IMR-90 (cell line): ENCODE data around the gene ICAM2. TPM values are rescaled to one million over a fixed set of nuclear protein-coding genes. Genes with fewer than 3 reads are reported as not detected.

Experiments
- ATAC-seq: fragments of 200-7000 bp; cut with Tn5 transposase; 2 replicates; pipeline ENCODE4 v1.9.1; 2020; ENCODE audit warnings: low read depth, mild to moderate bottlenecking, moderate library complexity
- BruUV-seq: library from RNA; stranded (reverse); fragments of 400-500 nt; replicated peaks from 2 replicates; lab custom pipeline; 2021; lab: Mats Ljungman, UMichigan
- CTCF ChIA-PET: fragments of 300-600 bp; formaldehyde crosslinking; extraction: SDS; loops from one replicate; lab custom pipeline; 2021; ENCODE audit warnings: antibody characterized with exemption; lab: Yijun Ruan, JAX
- POLR2A ChIA-PET: fragments of 300-600 bp; sonication (Branson Sonifier 250); formaldehyde crosslinking; loops from one replicate; lab custom pipeline; 2022; ENCODE audit warnings: antibody characterized with exemption; ENCODE audit not compliant: unreplicated experiment; lab: Charles Lee
- DNase-seq: peaks from one replicate; pipeline ENCODE4 v3.0.0; 2013
- H2AFZ ChIP-seq: replicated peaks from 2 replicates; pipeline ENCODE3; 2013; ENCODE audit warnings: low read length, mild to moderate bottlenecking; ENCODE audit not compliant: poor library complexity
- H2AK5ac ChIP-seq: 2 replicates; pipeline ENCODE4 v1.6.1; 2013; ENCODE audit warnings: low read depth, low read length, inconsistent platforms
- H2AK9ac ChIP-seq: replicated peaks from 2 replicates; pipeline ENCODE3; 2013; ENCODE audit warnings: mild to moderate bottlenecking, low read depth, low read length, moderate library complexity; ENCODE audit not compliant: poor library complexity
- H2BK120ac ChIP-seq: 2 replicates; pipeline ENCODE4 v1.6.1; 2013; ENCODE audit warnings: low read depth, low read length, inconsistent platforms
- H2BK15ac ChIP-seq: 3 replicates; pipeline ENCODE4 v1.6.1; 2013; ENCODE audit warnings: low read depth, low read length, inconsistent platforms
- H2BK20ac ChIP-seq: 2 replicates; pipeline ENCODE4 v1.6.1; 2013; ENCODE audit warnings: low read depth, mild to moderate bottlenecking, inconsistent platforms, low read length, moderate library complexity
- H2BK5ac ChIP-seq: 2 replicates; pipeline ENCODE4 v1.6.1; 2013; ENCODE audit warnings: mild to moderate bottlenecking, low read depth, low read length, inconsistent platforms; ENCODE audit not compliant: poor library complexity, severe bottlenecking
- H3K14ac ChIP-seq: replicated peaks from 2 replicates; pipeline ENCODE4 v1.6.1; 2013; ENCODE audit warnings: low read depth, low read length, inconsistent platforms
- H3K18ac ChIP-seq: 2 replicates; pipeline ENCODE4 v1.6.1; 2013; ENCODE audit warnings: low read depth, low read length, control low read depth
- H3K23ac ChIP-seq: 2 replicates; pipeline ENCODE4 v1.6.1; 2013; ENCODE audit warnings: low read depth, low read length, inconsistent platforms
- H3K27ac ChIP-seq: 2 replicates; pipeline ENCODE4 v1.5.1; 2013; ENCODE audit warnings: mild to moderate bottlenecking, control low read depth, low read length; ENCODE audit not compliant: insufficient read depth
- H3K27me3 ChIP-seq: 2 replicates; pipeline ENCODE4 v1.6.1; 2013; ENCODE audit warnings: low read length; ENCODE audit not compliant: control insufficient read depth, insufficient read depth
- H3K36me3 ChIP-seq: 2 replicates; pipeline ENCODE4 v1.6.1; 2013; ENCODE audit warnings: low read length, mixed read lengths; ENCODE audit not compliant: control insufficient read depth, insufficient read depth
- H3K4ac ChIP-seq: 2 replicates; pipeline ENCODE4 v1.6.1; 2013; ENCODE audit warnings: low read depth, low read length, inconsistent platforms
- H3K4me1 ChIP-seq: 2 replicates; pipeline ENCODE4 v1.6.1; 2013; ENCODE audit warnings: low read length, mixed read lengths; ENCODE audit not compliant: control insufficient read depth, insufficient read depth
- H3K4me2 ChIP-seq: 2 replicates; pipeline ENCODE4 v1.6.1; 2013; ENCODE audit warnings: low read depth, mild to moderate bottlenecking, control low read depth, low read length, moderate library complexity
- H3K4me3 ChIP-seq: 2 replicates; pipeline ENCODE4 v1.5.1; 2013; ENCODE audit warnings: low read depth, mild to moderate bottlenecking, control low read depth, low read length, moderate library complexity; ENCODE audit not compliant: insufficient read depth
- H3K56ac ChIP-seq: 2 replicates; pipeline ENCODE4 v1.6.1; 2013; ENCODE audit warnings: low read length, inconsistent platforms; ENCODE audit not compliant: insufficient read depth; ENCODE audit errors: extremely low read depth
- H3K79me1 ChIP-seq, 2 experiments: 2 replicates each; pipeline ENCODE4 v1.6.1; 2013; ENCODE audit warnings: low read length in 2 of 2, inconsistent platforms in 1 of 2, low read depth in 1 of 2
- H3K9ac ChIP-seq: 2 replicates; pipeline ENCODE4 v1.6.1; 2013; ENCODE audit warnings: low read depth, low read length, control low read depth
- H3K9me1 ChIP-seq: 2 replicates; pipeline ENCODE4 v1.6.1; 2013; ENCODE audit warnings: low read length, inconsistent platforms; ENCODE audit not compliant: insufficient read depth
- H3K9me3 ChIP-seq: 2 replicates; pipeline ENCODE4 v1.6.1; 2013; ENCODE audit warnings: low read length; ENCODE audit not compliant: control insufficient read depth, insufficient read depth
- H4K20me1 ChIP-seq: 2 replicates; pipeline ENCODE4 v1.6.1; 2013; ENCODE audit warnings: low read length, inconsistent platforms; ENCODE audit not compliant: insufficient read depth
- H4K5ac ChIP-seq: 2 replicates; pipeline ENCODE4 v1.6.1; 2013; ENCODE audit warnings: mild to moderate bottlenecking, low read depth, low read length, control low read depth
- H4K8ac ChIP-seq, 2 experiments: 2 replicates each; pipeline ENCODE4 v1.6.1; 2013; ENCODE audit warnings: low read depth in 2 of 2, low read length in 2 of 2, control low read depth in 1 of 2, inconsistent platforms in 1 of 2
- H4K91ac ChIP-seq: 2 replicates; pipeline ENCODE4 v1.6.1; 2013; ENCODE audit warnings: low read depth, low read length, inconsistent platforms; ENCODE audit not compliant: insufficient read depth
- BHLHE40 ChIP-seq: fragments of 150-350 bp; IDR thresholded peaks from 2 replicates; pipeline ENCODE4 v1.6.1; 2016; ENCODE audit warnings: mild to moderate bottlenecking, low read depth, low read length
- CEBPB ChIP-seq: IDR thresholded peaks from 2 replicates; pipeline ENCODE4 v1.6.1; 2012; ENCODE audit warnings: low read depth, low read length, improper control_type of control experiment
- CHD1 ChIP-seq: IDR thresholded peaks from 2 replicates; pipeline ENCODE4 v1.6.1; 2012; ENCODE audit warnings: low read depth, low read length, improper control_type of control experiment
- CTCF ChIP-seq: conservative IDR thresholded peaks from 2 replicates; pipeline ENCODE4 v1.5.1; 2012; ENCODE audit warnings: mild to moderate bottlenecking, low read depth, low read length, improper control_type of control experiment
- ELK1 ChIP-seq: fragments of 150-350 bp; IDR thresholded peaks from 2 replicates; pipeline ENCODE4 v1.6.1; 2016; ENCODE audit warnings: low read depth, mild to moderate bottlenecking, low read length, moderate library complexity, borderline replicate concordance
- FOS ChIP-seq: fragments of 150-350 bp; IDR thresholded peaks from 2 replicates; pipeline ENCODE4 v1.6.1; 2016; ENCODE audit warnings: low read depth, low read length
- MAFK ChIP-seq: IDR thresholded peaks from 2 replicates; pipeline ENCODE4 v1.6.1; 2012; ENCODE audit warnings: low read depth, low read length, improper control_type of control experiment
- MAZ ChIP-seq: IDR thresholded peaks from 2 replicates; pipeline ENCODE4 v1.6.1; 2012; ENCODE audit warnings: low read depth, mild to moderate bottlenecking, low read length, improper control_type of control experiment, moderate library complexity, borderline replicate concordance
- MXI1 ChIP-seq: IDR thresholded peaks from 2 replicates; pipeline ENCODE4 v1.6.1; 2012; ENCODE audit warnings: low read depth, mild to moderate bottlenecking, low read length, moderate library complexity, borderline replicate concordance
- NFE2L2 ChIP-seq: fragments of 150-350 bp; IDR thresholded peaks from 2 replicates; pipeline ENCODE4 v1.6.1; 2016; ENCODE audit warnings: low read depth, mild to moderate bottlenecking, low read length
- POLR2A ChIP-seq: IDR thresholded peaks from 2 replicates; pipeline ENCODE4 v1.6.1; 2012; ENCODE audit warnings: mild to moderate bottlenecking, low read depth, low read length
- RAD21 ChIP-seq: IDR thresholded peaks from 2 replicates; pipeline ENCODE4 v1.6.1; 2012; ENCODE audit warnings: low read length, improper control_type of control experiment
- RCOR1 ChIP-seq: IDR thresholded peaks from 2 replicates; pipeline ENCODE4 v1.6.1; 2012; ENCODE audit warnings: mild to moderate bottlenecking, low read length, improper control_type of control experiment; ENCODE audit not compliant: insufficient replicate concordance
- RFX5 ChIP-seq: IDR thresholded peaks from 2 replicates; pipeline ENCODE4 v1.8.0; 2012; ENCODE audit warnings: low read depth, mild to moderate bottlenecking, low read length, moderate library complexity
- SMC3 ChIP-seq: fragments of 150-350 bp; IDR thresholded peaks from 2 replicates; pipeline ENCODE4 v1.6.1; 2016; ENCODE audit warnings: low read depth, mild to moderate bottlenecking, antibody characterized with exemption, low read length, moderate library complexity
- WGBS, 2 experiments: methylation state at CpG; one replicate each; pipeline versions ENCODE4 v1.1.5 to v1.1.7; 2013; ENCODE audit warnings: missing lambda C conversion rate in 2 of 2; ENCODE audit not compliant: insufficient read length in 1 of 2; ENCODE audit errors: extremely low coverage in 2 of 2; 5-methylcytosine and 5-hydroxymethylcytosine counted together
- dilution Hi-C: fragments of 300-500 bp; cut with HindIII; formaldehyde crosslinking; loops from one replicate; pipeline ENCODE4 v1.14.3; 2018; ENCODE audit warnings: low sequenced_read_pairs; ENCODE audit not compliant: unreplicated experiment
- in situ Hi-C: fragments of 300-500 bp; cut with MboI; formaldehyde crosslinking; loops from 3 replicates; pipeline ENCODE4 v1.14.3; 2019; ENCODE audit warnings: low sequenced_read_pairs, inconsistent platforms, mixed read lengths
- intact Hi-C: fragments of 100-400 bp; cut with micrococcal nuclease; formaldehyde crosslinking; loops from 2 replicates; pipeline ENCODE4 v1.10.0; 2022
- polyA plus RNA-seq, 3 experiments: library from polyadenylated mRNA; depleted of rRNA; stranded (reverse); fragments of >200 nt; gene quantifications; 2 replicates each; pipeline ENCODE4 v1.2.3, GENCODE V29; 2012; ENCODE audit warnings: low replicate concordance in 1 of 3
- total RNA-seq: library from RNA; depleted of rRNA; stranded (reverse); fragments of >200 nt; gene quantifications from 2 replicates; pipeline ENCODE4 v1.2.3, GENCODE V29; 2012
- TF ChIP-seq, protein P1 (sequence below): fragments of 150-350 bp; IDR thresholded peaks from 2 replicates; pipeline ENCODE4 v1.6.1; 2017; ENCODE audit warnings: mild to moderate bottlenecking, antibody characterized with exemption, low read length, low read depth

Gene ICAM2
- total and polyA plus RNA-seq, 2 of the 4 experiments (the other 2 are of a cell fraction): 0.12 TPM; not detected in 1

GRCh38 chr17:64007838-64008282 is 12.6 kb downstream of the ICAM2 start:
- Histone ChIP-seq H3K79me1 (no peaks in the 10 kb centered on the region), H3K9ac (no peak overlapping the region), H3K56ac (no peak overlapping the region), H4K8ac (no peak overlapping the region), H4K20me1 (no peaks in the 10 kb centered on the region), H2AK9ac (no peak overlapping the region), H3K4ac (no peak overlapping the region), H3K9me3 (no peaks in the 10 kb centered on the region), H3K4me3 (no peak overlapping the region), H2BK120ac (no peak overlapping the region), H2BK5ac (no peak overlapping the region), H4K91ac (no peak overlapping the region), H3K27ac (no peak overlapping the region), H3K23ac (no peak overlapping the region), H2AFZ (peak overlapping the region; percentile 73), H3K36me3 (no peaks in the 10 kb centered on the region), H3K4me2 (no peak overlapping the region), H2BK20ac (no peak overlapping the region), H3K18ac (no peak overlapping the region), H4K5ac (no peak overlapping the region), H2BK15ac (no peak overlapping the region), H3K9me1 (peaks cover 4% of the 10 kb centered on the region; the same call in 1 of the 2 replicates), H3K4me1 (no peaks in the 10 kb centered on the region; the same call in 1 of the 2 replicates), H3K14ac (no peak overlapping the region), H2AK5ac (no peak overlapping the region), H3K27me3 (peaks cover 16% of the 10 kb centered on the region)
- intact Hi-C loops: no loop called here
- WGBS, 2 experiments: no CpG with 5 or more reads among the region's 5 CpGs
- ChIA-PET POLR2A (no interaction called here), CTCF (no interaction called here)
- BruUV-seq: no TSS peak
- dilution Hi-C loops: no loop called here
- DNase-seq: no peak
- TF ChIP-seq MXI1 (no peak), BHLHE40 (no peak), RAD21 (no peak), RCOR1 (no peak), NFE2L2 (no peak), CTCF (no peak), MAFK (no peak), CEBPB (no peak), MAZ (no peak), RFX5 (no peak), FOS (no peak), ELK1 (no peak), POLR2A (no peak), SMC3 (no peak), CHD1 (no peak)
- TF ChIP-seq, protein P1, sequence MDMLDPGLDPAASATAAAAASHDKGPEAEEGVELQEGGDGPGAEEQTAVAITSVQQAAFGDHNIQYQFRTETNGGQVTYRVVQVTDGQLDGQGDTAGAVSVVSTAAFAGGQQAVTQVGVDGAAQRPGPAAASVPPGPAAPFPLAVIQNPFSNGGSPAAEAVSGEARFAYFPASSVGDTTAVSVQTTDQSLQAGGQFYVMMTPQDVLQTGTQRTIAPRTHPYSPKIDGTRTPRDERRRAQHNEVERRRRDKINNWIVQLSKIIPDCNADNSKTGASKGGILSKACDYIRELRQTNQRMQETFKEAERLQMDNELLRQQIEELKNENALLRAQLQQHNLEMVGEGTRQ: no peak
- ATAC-seq: no peak
- in situ Hi-C loops: no loop called here
